ENCODE measurements around the gene BLOC1S1. TPM values are rescaled to one million over a fixed set of nuclear protein-coding genes. Genes with fewer than 3 reads are reported as not detected.

The BLOC1S1 gene
- total and polyA plus RNA-seq, 7 donors: 173 to 655 (median 355) TPM

- Histone ChIP-seq H3K9me3 (no peaks in the 10 kb centered on the region), H3K27me3 (no peaks in the 10 kb centered on the region), H3K4me3 (no peak overlapping the region), H3K36me3 (peaks cover 6 to 55% (median 14%) of the 10 kb centered on the region in 4 donors), H3K27ac (no peak overlapping the region), H3K4me1 (no peaks in the 10 kb centered on the region)
- intact Hi-C loops (cut with DNase I): no loop called here
- no peak for DNase-seq
- TF ChIP-seq POLR2AphosphoS5 (IDR thresholded peaks at IDR 0.05): no peak
- no peak for TF ChIP-seq CTCF (IDR thresholded peaks at IDR 0.05)
- no peak for TF ChIP-seq EP300 (IDR thresholded peaks at IDR 0.05)
- no peak for TF ChIP-seq POLR2A (IDR thresholded peaks at IDR 0.05)
These were observed 46.8 kb downstream of the BLOC1S1 start for GRCh38 chr12:55762646-55763045.

GRCh38 chr12:55765736-55766290 lies 50.0 kb downstream of the BLOC1S1 start:
- TF ChIP-seq EP300 (IDR thresholded peaks at IDR 0.05) (no peak), POLR2A (IDR thresholded peaks at IDR 0.05) (no peak)
- Histone ChIP-seq H3K4me1 (no peaks in the 10 kb centered on the region), H3K9me3 (no peaks in the 10 kb centered on the region), H3K36me3 (peaks cover 0 to 42% (median under 1%) of the 10 kb centered on the region in 4 donors), H3K27ac (no peak overlapping the region), H3K27me3 (no peaks in the 10 kb centered on the region), H3K4me3 (no peak overlapping the region)
- DNase-seq: no peak
- intact Hi-C loops (cut with DNase I): no loop called here
- 85 to 88% methylated on average over 5 of the region's 5 CpGs for WGBS, 2 donors

GRCh38 chr12:55767156-55767555 lies 51.3 kb downstream of the BLOC1S1 start:
- 88 to 96% methylated on average over 4 of the region's 4 CpGs for WGBS, 2 donors
- intact Hi-C loops (cut with DNase I): no loop called here
- H3K9me3 ChIP-seq: no peaks in the 10 kb centered on the region
- peaks cover 0 to 54% (median 10%) of the 10 kb centered on the region in 4 donors for H3K36me3 ChIP-seq
- no peak overlapping the region for H3K27ac ChIP-seq
- H3K27me3 ChIP-seq: no peaks in the 10 kb centered on the region
- no peak for DNase-seq
- no peak for TF ChIP-seq POLR2A (IDR thresholded peaks at IDR 0.05)
- no peak for TF ChIP-seq CTCF (IDR thresholded peaks at IDR 0.05)
- TF ChIP-seq EP300 (IDR thresholded peaks at IDR 0.05): no peak
- no peak for TF ChIP-seq POLR2AphosphoS5 (IDR thresholded peaks at IDR 0.05)
- H3K4me1 ChIP-seq: no peaks in the 10 kb centered on the region
- no peak overlapping the region for H3K4me3 ChIP-seq

Small RNAs within 50 kb of the gene (small RNA-seq; reads per million reads assigned to genes)
- gene AC009779.1: 0 reads per million in 3 donors
- 0 reads per million in 3 donors for gene RF00017

Other genes with a start within 250 kb of the BLOC1S1 start
- not detected for gene OR6C70, start 245.9 kb upstream of the BLOC1S1 start, total RNA-seq
- not detected for gene OR6C70, start 245.9 kb upstream of the BLOC1S1 start, polyA plus RNA-seq
- not detected for gene OR6C68, start 223.7 kb upstream of the BLOC1S1 start, total RNA-seq
- not detected for gene OR6C68, start 223.7 kb upstream of the BLOC1S1 start, polyA plus RNA-seq
- not detected for gene OR6C4, start 166.4 kb upstream of the BLOC1S1 start, total RNA-seq
- gene OR6C4, start 166.4 kb upstream of the BLOC1S1 start, polyA plus RNA-seq: not detected
- gene OR2AP1, start 143.6 kb upstream of the BLOC1S1 start, total RNA-seq: not detected
- gene OR2AP1, start 143.6 kb upstream of the BLOC1S1 start, polyA plus RNA-seq: not detected
- not detected for gene OR10P1, start 79.2 kb upstream of the BLOC1S1 start, total RNA-seq
- gene OR10P1, start 79.2 kb upstream of the BLOC1S1 start, polyA plus RNA-seq: not detected
- gene ITGA7, start 8.1 kb upstream of the BLOC1S1 start, total RNA-seq: 100 to 1,000 TPM in 3 of 4 donors, 10 to 100 TPM in 1; 66.6 to 588 (median 204) TPM
- 10 to 100 TPM in 1 of 3 donors, 1 to 10 TPM in 2; 1.8 to 21.0 (median 3.6) TPM for gene ITGA7, start 8.1 kb upstream of the BLOC1S1 start, polyA plus RNA-seq
- gene RDH5, start 4.3 kb downstream of the BLOC1S1 start, total RNA-seq: 10 to 100 TPM; 11.2 to 37.5 (median 32.1) TPM
- gene RDH5, start 4.3 kb downstream of the BLOC1S1 start, polyA plus RNA-seq: 10 to 100 TPM in 2 of 3 donors, 1 to 10 TPM in 1; 8.4 to 34.4 (median 27.1) TPM
- 100 to 1,000 TPM; 670 to 933 (median 849) TPM for gene CD63, start 13.0 kb downstream of the BLOC1S1 start, total RNA-seq
- 1,000 to 10,000 TPM in 1 of 3 donors, 100 to 1,000 TPM in 2; 450 to 1,058 (median 486) TPM for gene CD63, start 13.0 kb downstream of the BLOC1S1 start, polyA plus RNA-seq
- 10 to 100 TPM in 1 of 4 donors, 1 to 10 TPM in 3; 4.3 to 12.2 (median 4.6) TPM for gene GDF11, start 27.1 kb downstream of the BLOC1S1 start, total RNA-seq
- 1 to 10 TPM; 1.2 to 3.9 (median 2.4) TPM for gene GDF11, start 27.1 kb downstream of the BLOC1S1 start, polyA plus RNA-seq
- 10 to 100 TPM; 49.0 to 81.9 (median 76.9) TPM for gene SARNP, start 101.7 kb downstream of the BLOC1S1 start, total RNA-seq
- 100 to 1,000 TPM in 2 of 3 donors, 10 to 100 TPM in 1; 93.1 to 106 (median 104) TPM for gene SARNP, start 101.7 kb downstream of the BLOC1S1 start, polyA plus RNA-seq
- 10 to 100 TPM in 2 of 4 donors, 1 to 10 TPM in 2; 9.1 to 18.1 (median 12.0) TPM for gene ORMDL2, start 102.0 kb downstream of the BLOC1S1 start, total RNA-seq
- 10 to 100 TPM; 18.0 to 64.6 (median 32.4) TPM for gene ORMDL2, start 102.0 kb downstream of the BLOC1S1 start, polyA plus RNA-seq
- 10 to 100 TPM; 19.0 to 31.3 (median 25.4) TPM for gene DNAJC14, start 113.5 kb downstream of the BLOC1S1 start, total RNA-seq
- 10 to 100 TPM; 13.2 to 27.2 (median 14.4) TPM for gene DNAJC14, start 113.5 kb downstream of the BLOC1S1 start, polyA plus RNA-seq
- 10 to 100 TPM in 1 of 4 donors, 1 to 10 TPM in 3; 6.0 to 18.0 (median 7.5) TPM for gene MMP19, start 126.9 kb downstream of the BLOC1S1 start, total RNA-seq
- gene MMP19, start 126.9 kb downstream of the BLOC1S1 start, polyA plus RNA-seq: 1 to 10 TPM; 1.2 to 6.0 (median 2.1) TPM
- gene PYM1, start 211.8 kb downstream of the BLOC1S1 start, total RNA-seq: 10 to 100 TPM; 17.5 to 31.7 (median 27.6) TPM
- gene PYM1, start 211.8 kb downstream of the BLOC1S1 start, polyA plus RNA-seq: 10 to 100 TPM; 59.9 to 93.9 (median 65.5) TPM
- 10 to 100 TPM; 21.4 to 76.4 (median 49.1) TPM for gene DGKA, start 215.1 kb downstream of the BLOC1S1 start, total RNA-seq
- gene DGKA, start 215.1 kb downstream of the BLOC1S1 start, polyA plus RNA-seq: 10 to 100 TPM; 43.0 to 97.8 (median 44.4) TPM
- 1 to 10 TPM in 1 of 4 donors, under 1 TPM in 1, not detected in 2; 0.71 to 1.3 TPM for gene PMEL, start 250.0 kb downstream of the BLOC1S1 start, total RNA-seq
- 1 to 10 TPM; 1.2 to 1.8 (median 1.7) TPM for gene PMEL, start 250.0 kb downstream of the BLOC1S1 start, polyA plus RNA-seq

Data from sigmoid colon (tissue), 7 donors.